Endothelial cell of umbilical vein (primary cell): ENCODE measurements around the gene ZDHHC11. TPM values are rescaled to one million over a fixed set of nuclear protein-coding genes. Genes with fewer than 3 reads are reported as not detected.

Experiments
- BruUV-seq: library from RNA; stranded (reverse); fragments of 400-500 nt; replicated peaks from 2 replicates; lab custom pipeline; 2021; lab: Mats Ljungman, UMichigan
- CTCF ChIA-PET: fragments of 300-600, 350-600 bp; sonication (Branson Sonifier 250); formaldehyde crosslinking; loops from one replicate; lab custom pipeline; 2021; ENCODE audit warnings: antibody characterized with exemption, inconsistent platforms; lab: Charles Lee
- POLR2A ChIA-PET: fragments of 300-600, 350-600 bp; sonication (Branson Sonifier 250); formaldehyde crosslinking; loops from one replicate; lab custom pipeline; 2021; ENCODE audit warnings: antibody characterized with exemption, inconsistent platforms; lab: Charles Lee
- DNase-seq: peaks from one replicate; pipeline ENCODE4 v3.0.0-alpha.2; 2011; ENCODE audit warnings: low read depth, low spot score
- FAIRE-seq: peaks from 2 replicates; lab custom pipeline; 2011; peaks lifted over from hg19 to GRCh38; lab: Jason Lieb, UNC
- H2AFZ ChIP-seq: 2 replicates; pipeline ENCODE4 v1.6.0; 2012; ENCODE audit warnings: low read depth, low read length, control low read depth, inconsistent platforms
- H3K27ac ChIP-seq: 2 replicates; pipeline ENCODE4 v1.5.1; 2011; ENCODE audit warnings: low read depth, mild to moderate bottlenecking, control low read depth, low read length, moderate library complexity; ENCODE audit not compliant: insufficient read depth
- H3K27me3 ChIP-seq, 2 experiments: 2 replicates each; pipeline versions ENCODE4 v1.6.0 to v1.6.1; 2011; ENCODE audit warnings: low read length in 2 of 2, mixed read lengths in 1 of 2; ENCODE audit not compliant: control insufficient read depth in 2 of 2, insufficient read depth in 2 of 2
- H3K36me3 ChIP-seq, 2 experiments: 2 replicates in 1 of 2; 3 replicates in 1 of 2; pipeline ENCODE4 v1.5.1; 2011; ENCODE audit warnings: low read length in 2 of 2, mild to moderate bottlenecking in 1 of 2, moderate library complexity in 1 of 2; ENCODE audit not compliant: control insufficient read depth in 2 of 2, insufficient read depth in 2 of 2; ENCODE audit errors: extremely low read depth in 1 of 2
- H3K4me1 ChIP-seq: 3 replicates; pipeline ENCODE4 v1.5.1; 2011; ENCODE audit warnings: mild to moderate bottlenecking, low read length; ENCODE audit not compliant: control insufficient read depth, insufficient read depth; ENCODE audit errors: extremely low read depth
- H3K4me2 ChIP-seq: 2 replicates; pipeline ENCODE4 v1.6.1; 2011; ENCODE audit warnings: low read length, control low read depth, mixed read lengths; ENCODE audit not compliant: insufficient read depth
- H3K4me3 ChIP-seq, 3 experiments: fragments of 200-600 bp in 1 of 3; sonication (generic), shearing (Covaris generic) in 1 of 3; replicated peaks in 1 of 3; 2 replicates each; pipeline ENCODE4 v1.5.1; 2011 to 2016; ENCODE audit warnings: control low read depth in 3 of 3, low read length in 3 of 3, mild to moderate bottlenecking in 2 of 3, inconsistent platforms in 1 of 3, low read depth in 1 of 3, moderate library complexity in 1 of 3; ENCODE audit not compliant: insufficient read depth in 1 of 3
- H3K79me2 ChIP-seq: 2 replicates; pipeline ENCODE4 v1.6.0; 2012; ENCODE audit warnings: low read length, inconsistent platforms; ENCODE audit not compliant: control insufficient read depth, insufficient read depth
- H3K9ac ChIP-seq: replicated peaks from 2 replicates; pipeline ENCODE3; 2011; ENCODE audit warnings: low read length, control low read depth; ENCODE audit not compliant: insufficient read depth; ENCODE audit errors: extremely low read depth
- H3K9me1 ChIP-seq: replicated peaks from 3 replicates; pipeline ENCODE4 v1.6.0; 2011; ENCODE audit warnings: mild to moderate bottlenecking, low read length; ENCODE audit not compliant: control insufficient read depth, insufficient read depth; ENCODE audit errors: extremely low read depth
- H3K9me3 ChIP-seq: replicated peaks from 2 replicates; pipeline ENCODE4 v1.5.1; 2012; ENCODE audit warnings: low read length, inconsistent platforms; ENCODE audit not compliant: control insufficient read depth, insufficient read depth
- H4K20me1 ChIP-seq: replicated peaks from 2 replicates; pipeline ENCODE3; 2011; ENCODE audit warnings: mild to moderate bottlenecking, low read length; ENCODE audit not compliant: control insufficient read depth, insufficient read depth; ENCODE audit errors: extremely low read depth
- CTCF ChIP-seq, 2 donors: IDR thresholded peaks; 1 replicate in 1 of 2; 2 replicates in 1 of 2; pipeline ENCODE4 v1.5.1; 2011; ENCODE audit warnings: low read length in 2 of 2, mild to moderate bottlenecking in 2 of 2, moderate library complexity in 2 of 2, control low read depth in 1 of 2, inconsistent platforms in 1 of 2, low read depth in 1 of 2; ENCODE audit not compliant: insufficient read depth in 1 of 2; ENCODE audit errors: extremely low read depth in 1 of 2
- EZH2 ChIP-seq: IDR thresholded peaks from 2 replicates; pipeline ENCODE4 v1.6.1; 2012; ENCODE audit warnings: borderline replicate concordance, low read depth, mild to moderate bottlenecking, moderate library complexity, low read length, inconsistent platforms; ENCODE audit not compliant: severe bottlenecking
- FOS ChIP-seq: IDR thresholded peaks from 2 replicates; pipeline ENCODE4 v1.6.1; 2011; ENCODE audit warnings: mild to moderate bottlenecking, low read length, moderate library complexity, borderline replicate concordance; ENCODE audit not compliant: insufficient read depth
- GATA2 ChIP-seq: IDR thresholded peaks from 2 replicates; pipeline ENCODE4 v1.7.0; 2011; ENCODE audit warnings: low read depth, mild to moderate bottlenecking, moderate library complexity, mixed read lengths, low read length; ENCODE audit not compliant: insufficient read length, insufficient read depth
- JUN ChIP-seq: IDR thresholded peaks from 2 replicates; pipeline ENCODE4 v1.6.1; 2011; ENCODE audit warnings: borderline replicate concordance, low read depth; ENCODE audit not compliant: insufficient read length, insufficient read depth
- MAX ChIP-seq: IDR thresholded peaks from 2 replicates; pipeline ENCODE4 v1.6.1; 2011; ENCODE audit not compliant: insufficient read depth, insufficient read length
- MYC ChIP-seq: IDR thresholded peaks from one replicate; pipeline ENCODE4 v1.6.1; 2011; ENCODE audit warnings: mild to moderate bottlenecking, low read depth, low read length
- POLR2A ChIP-seq: IDR thresholded peaks from 2 replicates; pipeline ENCODE4 v1.6.1; 2012; ENCODE audit warnings: low read depth, mild to moderate bottlenecking, control low read depth, low read length
- POLR2AphosphoS5 ChIP-seq: IDR thresholded peaks from 2 replicates; pipeline ENCODE4 v1.6.1; 2012; ENCODE audit warnings: low read depth, mild to moderate bottlenecking, control low read depth, low read length, moderate library complexity; ENCODE audit not compliant: insufficient read depth
- dilution Hi-C: fragments of 300-500 bp; cut with MboI; formaldehyde crosslinking; loops from one replicate; pipeline ENCODE4 v1.15.0; 2019; ENCODE audit warnings: low sequenced_read_pairs; ENCODE audit not compliant: extremely low pct_ligation_motif_present
- intact Hi-C: fragments of 100-400 bp; cut with micrococcal nuclease; formaldehyde crosslinking; loops from one replicate; pipeline ENCODE4 v1.10.0; 2022
- polyA plus RNA-seq, 4 experiments: library from polyadenylated mRNA; depleted of rRNA in 3 of 4; stranded (reverse) in 3 of 4; unstranded in 1 of 4; fragments of >200 nt; gene quantifications; 2 replicates each; pipeline versions ENCODE4 v1.2.1 to v1.2.3, GENCODE V29; 2011 to 2012; ENCODE audit warnings: missing spikeins in 1 of 4
- total RNA-seq: library from RNA; stranded (reverse); gene quantifications from 2 replicates; pipeline ENCODE4 v1.2.3, GENCODE V29; 2021

ZDHHC11 gene
- total and polyA plus RNA-seq, 2 donors (not counting 3 experiments of a cell fraction or from before 2014, with no cell fraction given), result 0.35 to 4.4 TPM

- BruUV-seq, result no TSS peak
- Histone ChIP-seq H3K9me1 (no peaks in the 10 kb centered on the region), H4K20me1 (no peaks in the 10 kb centered on the region), H3K9me3 (no peaks in the 10 kb centered on the region), H3K36me3 (peaks cover 0 to 32% of the 10 kb centered on the region in 2 experiments), H3K4me2 (no peak overlapping the region), H3K79me2 (no peaks in the 10 kb centered on the region), H3K9ac (no peak overlapping the region), H3K27ac (no peak overlapping the region), H3K4me3 (no peak overlapping the region), H3K27me3 (no peaks in the 10 kb centered on the region), H3K4me1 (no peaks in the 10 kb centered on the region), H2AFZ (no peak overlapping the region)
- FAIRE-seq (no peak), DNase-seq (no peak)
- ChIA-PET POLR2A (no interaction called here), CTCF (interaction anchor here (0.7 to 1.1 kb wide), 2 partner anchors 9 to 29 kb away, joined by 3 to 4 read pairs; partner anchors contain the start of genes BRD9 and TRIP13)
- TF ChIP-seq EZH2 (no peak), CTCF (IDR thresholded peaks at IDR 0.05; ENCODE audit: extremely low read depth in 1 of 2, insufficient read depth in 1 of 2, low read depth in 1 of 2, low read length in 2 of 2) (no peak), MAX (no peak), FOS (no peak), GATA2 (no peak), JUN (no peak), POLR2AphosphoS5 (no peak), POLR2A (no peak), MYC (no peak)
- dilution Hi-C loops (no loop called here), intact Hi-C loops (no loop called here)
These were observed 12.5 kb upstream of the ZDHHC11 start for GRCh38 chr5:863244-863805.
